Osteoblast (primary cell): ENCODE results near the gene TRMT2A. TPM values are rescaled to one million over a fixed set of nuclear protein-coding genes. Genes with fewer than 3 reads are reported as not detected.

Experiments used
- DNase-seq: peaks from one replicate; pipeline ENCODE4 v3.0.0; 2011; ENCODE audit warnings: low spot score, mixed read lengths; ENCODE audit not compliant: insufficient read length; ENCODE audit errors: missing footprints
- H2AFZ ChIP-seq: 2 replicates; pipeline ENCODE4 v1.6.0; 2011; ENCODE audit warnings: mild to moderate bottlenecking, low read length
- H3K27ac ChIP-seq: 2 replicates; pipeline ENCODE4 v1.5.1; 2011; ENCODE audit warnings: mild to moderate bottlenecking, low read depth, low read length, moderate library complexity
- H3K27me3 ChIP-seq: 2 replicates; pipeline ENCODE4 v1.6.0; 2012; ENCODE audit warnings: mild to moderate bottlenecking, control low read depth, inconsistent platforms, low read length, moderate library complexity; ENCODE audit not compliant: insufficient read depth
- H3K36me3 ChIP-seq: 2 replicates; pipeline ENCODE4 v1.5.1; 2011; ENCODE audit warnings: mild to moderate bottlenecking, low read length, control low read depth, moderate library complexity; ENCODE audit not compliant: insufficient read depth
- H3K4me1 ChIP-seq: 2 replicates; pipeline ENCODE4 v1.5.1; 2011; ENCODE audit warnings: mild to moderate bottlenecking, low read length, control low read depth, moderate library complexity; ENCODE audit not compliant: insufficient read depth
- H3K4me2 ChIP-seq: 2 replicates; pipeline ENCODE4 v1.6.0; 2011; ENCODE audit warnings: mild to moderate bottlenecking, low read length; ENCODE audit not compliant: insufficient read depth
- H3K4me3 ChIP-seq: fragments of 200-600 bp; sonication (generic); 3 replicates; pipeline ENCODE4 v1.5.1; 2012; ENCODE audit warnings: mild to moderate bottlenecking, low read length, inconsistent platforms; ENCODE audit not compliant: insufficient read depth
- H3K79me2 ChIP-seq: 2 replicates; pipeline ENCODE4 v1.6.0; 2012; ENCODE audit warnings: mild to moderate bottlenecking, low read length, control low read depth, inconsistent platforms; ENCODE audit not compliant: insufficient read depth
- H3K9me3 ChIP-seq: 2 replicates; pipeline ENCODE4 v1.5.1; 2011; ENCODE audit warnings: low read depth, low read length, control low read depth
- H4K20me1 ChIP-seq: 2 replicates; pipeline ENCODE4 v1.6.0; 2012; ENCODE audit warnings: mild to moderate bottlenecking, low read length, control low read depth; ENCODE audit not compliant: insufficient read depth
- total RNA-seq: library from RNA; depleted of rRNA; stranded (reverse); fragments of >200 nt; gene quantifications from 2 replicates; pipeline ENCODE4 v1.2.3, GENCODE V29; 2012
- TF ChIP-seq, protein P1 (sequence below): IDR thresholded peaks from 2 replicates; pipeline ENCODE4 v1.5.1; 2011; ENCODE audit warnings: mild to moderate bottlenecking, low read depth, low read length, moderate library complexity; ENCODE audit errors: extremely low read depth

The TRMT2A gene
- total RNA-seq, 1 donor, result 43.8 TPM

- Histone ChIP-seq H4K20me1 (peaks cover 8% of the 10 kb centered on the region), H2AFZ (no peak overlapping the region), H3K4me3 (no peak overlapping the region), H3K27ac (no peak overlapping the region), H3K27me3 (no peaks in the 10 kb centered on the region), H3K36me3 (peaks cover 58% of the 10 kb centered on the region), H3K79me2 (peaks cover 49% of the 10 kb centered on the region), H3K4me1 (peaks cover 14% of the 10 kb centered on the region), H3K9me3 (no peaks in the 10 kb centered on the region), H3K4me2 (no peak overlapping the region)
- TF ChIP-seq, protein P1, sequence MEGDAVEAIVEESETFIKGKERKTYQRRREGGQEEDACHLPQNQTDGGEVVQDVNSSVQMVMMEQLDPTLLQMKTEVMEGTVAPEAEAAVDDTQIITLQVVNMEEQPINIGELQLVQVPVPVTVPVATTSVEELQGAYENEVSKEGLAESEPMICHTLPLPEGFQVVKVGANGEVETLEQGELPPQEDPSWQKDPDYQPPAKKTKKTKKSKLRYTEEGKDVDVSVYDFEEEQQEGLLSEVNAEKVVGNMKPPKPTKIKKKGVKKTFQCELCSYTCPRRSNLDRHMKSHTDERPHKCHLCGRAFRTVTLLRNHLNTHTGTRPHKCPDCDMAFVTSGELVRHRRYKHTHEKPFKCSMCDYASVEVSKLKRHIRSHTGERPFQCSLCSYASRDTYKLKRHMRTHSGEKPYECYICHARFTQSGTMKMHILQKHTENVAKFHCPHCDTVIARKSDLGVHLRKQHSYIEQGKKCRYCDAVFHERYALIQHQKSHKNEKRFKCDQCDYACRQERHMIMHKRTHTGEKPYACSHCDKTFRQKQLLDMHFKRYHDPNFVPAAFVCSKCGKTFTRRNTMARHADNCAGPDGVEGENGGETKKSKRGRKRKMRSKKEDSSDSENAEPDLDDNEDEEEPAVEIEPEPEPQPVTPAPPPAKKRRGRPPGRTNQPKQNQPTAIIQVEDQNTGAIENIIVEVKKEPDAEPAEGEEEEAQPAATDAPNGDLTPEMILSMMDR, result no peak
- peak; percentile 80 for DNase-seq
Observed at GRCh38 chr22:20113551-20114310, 3.3 kb downstream of the TRMT2A start.

DNA sequence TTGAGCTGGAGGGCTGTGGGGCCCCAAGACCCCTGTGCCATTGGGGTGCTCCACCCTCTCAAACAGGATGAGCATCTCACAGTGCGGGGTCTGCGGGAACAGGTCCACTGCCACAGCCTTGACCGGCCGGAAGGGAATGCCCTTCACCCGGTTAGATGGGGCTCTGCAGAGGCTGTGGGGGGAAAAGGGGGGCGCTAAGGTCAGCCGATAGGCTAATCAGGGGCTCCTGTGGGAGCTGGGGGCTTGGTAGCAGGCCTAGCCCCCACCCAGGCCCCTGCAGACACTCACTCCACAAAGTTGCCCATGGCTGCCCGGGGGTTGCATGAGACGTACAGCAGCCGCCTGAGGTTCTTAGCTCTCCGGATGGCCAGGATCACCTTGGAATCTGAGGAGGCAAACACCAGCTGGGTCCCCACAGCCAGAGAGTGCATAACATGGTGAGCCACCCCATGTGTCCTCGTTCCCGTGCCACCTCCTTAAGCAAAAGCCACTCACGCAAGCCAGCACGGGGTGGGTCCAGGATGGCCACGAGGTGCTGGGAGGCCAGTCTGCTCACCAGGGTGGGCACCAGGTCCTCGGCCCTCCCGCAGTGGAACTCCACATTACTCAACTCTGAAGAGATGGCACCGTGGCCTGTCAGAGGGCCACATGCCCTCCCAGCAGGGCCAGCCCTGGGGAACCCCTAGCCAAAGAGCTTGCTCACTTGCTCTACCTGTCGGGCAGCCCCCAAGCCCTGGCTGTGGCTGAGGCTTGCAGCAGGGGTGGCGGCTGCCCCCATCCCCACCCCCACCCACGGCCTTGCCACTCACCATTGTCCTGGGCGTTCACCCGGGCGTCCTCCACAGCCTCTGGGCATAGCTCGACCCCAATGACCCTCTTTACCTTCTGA lies 4.2 kb downstream of the TRMT2A start:
- peak; percentile 79 for DNase-seq
- Histone ChIP-seq H3K79me2 (peaks cover 40% of the 10 kb centered on the region), H3K4me1 (peaks cover 7% of the 10 kb centered on the region), H4K20me1 (peaks cover 8% of the 10 kb centered on the region), H3K27me3 (no peaks in the 10 kb centered on the region), H2AFZ (no peak overlapping the region), H3K4me2 (no peak overlapping the region), H3K9me3 (no peaks in the 10 kb centered on the region), H3K27ac (no peak overlapping the region), H3K4me3 (no peak overlapping the region), H3K36me3 (peaks cover 65% of the 10 kb centered on the region)
- TF ChIP-seq, protein P1, result no peak

DNA sequence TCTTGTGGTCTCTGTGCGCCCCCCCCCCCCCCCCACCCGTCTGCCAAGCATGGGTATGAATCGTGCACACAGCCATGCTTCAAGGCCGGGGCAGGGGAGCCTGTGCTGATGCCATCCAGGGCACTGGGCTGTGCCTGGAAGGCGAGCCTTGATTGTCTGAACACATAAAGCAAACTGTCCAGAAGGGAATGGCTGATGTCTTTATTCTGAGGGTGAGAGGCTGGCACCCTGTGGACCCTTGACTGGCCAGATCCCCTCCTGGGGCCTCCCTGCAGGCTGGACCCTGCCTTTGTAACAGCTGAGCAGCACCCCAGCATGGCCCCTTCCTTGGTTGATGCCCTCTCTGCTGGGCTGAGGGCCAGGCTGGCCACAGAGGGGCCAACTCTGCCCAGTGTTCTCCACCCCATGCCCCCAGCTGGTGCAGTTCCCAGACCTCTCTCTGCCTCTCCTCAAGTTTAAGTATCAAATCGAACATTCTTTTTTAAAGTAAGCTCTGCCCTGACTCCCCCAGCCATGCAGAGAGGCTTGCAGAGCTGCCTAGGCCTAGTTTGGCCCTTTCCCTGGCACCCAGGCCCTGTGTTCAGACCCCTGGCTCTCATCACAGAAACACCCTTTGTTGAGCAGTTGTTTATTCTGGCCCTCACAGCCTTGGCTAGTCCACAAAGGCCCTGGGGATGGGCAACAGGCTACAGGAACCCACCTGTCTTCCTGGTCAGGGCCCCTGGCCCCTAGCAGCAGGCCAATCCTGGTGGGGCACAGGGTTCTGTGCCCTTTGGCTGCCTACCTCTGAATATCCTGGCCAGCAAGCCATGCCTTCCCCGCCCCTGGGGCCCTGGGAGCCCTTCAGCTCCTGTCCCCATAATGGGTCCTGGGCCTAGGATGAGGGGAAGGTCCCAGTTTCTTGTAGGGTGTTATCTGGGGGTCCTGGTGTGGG lies 5.1 kb downstream of the TRMT2A start:
- H3K4me3 ChIP-seq, result no peak overlapping the region
- no peak overlapping the region for H2AFZ ChIP-seq
- no peaks in the 10 kb centered on the region for H3K27me3 ChIP-seq
- no peak overlapping the region for H3K27ac ChIP-seq
- TF ChIP-seq, protein P1, result no peak
- peak; percentile 85 for DNase-seq
- H3K9me3 ChIP-seq, result no peaks in the 10 kb centered on the region
- peaks cover 37% of the 10 kb centered on the region for H3K79me2 ChIP-seq
- no peak overlapping the region for H3K4me2 ChIP-seq
- H3K4me1 ChIP-seq, result peaks cover 7% of the 10 kb centered on the region
- H4K20me1 ChIP-seq, result peaks cover 8% of the 10 kb centered on the region
- H3K36me3 ChIP-seq, result peaks cover 74% of the 10 kb centered on the region
